Progenitor cell of endocrine pancreas (in vitro differentiated cells): Measurements from ENCODE around the gene PLXDC2. TPM values are rescaled to one million over a fixed set of nuclear protein-coding genes. Genes with fewer than 3 reads are reported as not detected.
"Not testable (repeated sequence)": the region's sequence is repeated elsewhere in the genome, so short reads cannot be mapped to it uniquely, and the experiment has no call there.

Experiments used
- DNase-seq: peaks from one replicate; pipeline ENCODE4 v3.0.0; 2021; ENCODE audit warnings: low spot score; ENCODE audit not compliant: unreplicated experiment
- H3K27ac Mint-ChIP-seq: 2 replicates; pipeline ENCODE4 v1.8.0; 2021; ENCODE audit warnings: mild to moderate bottlenecking, moderate library complexity, mixed read lengths
- H3K27me3 Mint-ChIP-seq: 2 replicates; pipeline ENCODE4 v1.8.0; 2021; ENCODE audit warnings: mixed read lengths
- H3K36me3 Mint-ChIP-seq: 2 replicates; pipeline ENCODE4 v1.8.0; 2022; ENCODE audit warnings: mixed read lengths; ENCODE audit not compliant: insufficient read depth
- H3K4me1 Mint-ChIP-seq: 2 replicates; pipeline ENCODE4 v1.8.0; 2021; ENCODE audit warnings: low read depth, mixed read lengths
- H3K4me3 Mint-ChIP-seq: 2 replicates; pipeline ENCODE4 v1.8.0; 2021; ENCODE audit warnings: low read depth, mild to moderate bottlenecking, moderate library complexity, mixed read lengths
- H3K9me3 Mint-ChIP-seq: 2 replicates; pipeline ENCODE4 v1.8.0; 2021; ENCODE audit warnings: low read depth, mixed read lengths
- total RNA-seq: library from RNA; stranded (reverse); gene quantifications from 2 replicates; pipeline ENCODE4 v1.2.1, GENCODE V29; 2021
- TF ChIP-seq, protein P1 (sequence below): fragments of 200-600 bp; sonication (generic); IDR thresholded peaks from one replicate; pipeline ENCODE4 v1.5.0; 2021; ENCODE audit warnings: antibody characterized with exemption, mild to moderate bottlenecking; ENCODE audit not compliant: unreplicated experiment

Gene PLXDC2
- total RNA-seq, 1 donor from 2014 or later: 44.3 TPM

DNA sequence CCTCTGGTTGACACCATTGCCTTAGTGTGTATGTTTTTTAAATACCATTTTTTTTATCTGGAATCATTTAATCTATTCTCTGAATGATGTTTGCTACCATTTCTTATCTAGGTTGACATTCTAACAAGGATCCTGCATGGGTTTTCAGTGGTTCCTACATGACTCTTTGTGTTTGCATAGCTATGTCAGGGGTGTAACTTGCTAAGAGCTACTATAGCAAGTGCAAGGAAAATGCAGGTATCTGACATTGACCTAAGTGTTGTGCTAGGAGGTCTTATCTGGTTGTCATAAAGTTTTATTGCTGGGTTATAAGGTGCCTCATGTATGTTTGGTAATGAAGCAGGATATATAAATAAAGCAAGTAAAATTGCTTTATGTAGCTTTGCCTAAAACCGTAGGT, 183.2 kb downstream of the PLXDC2 start:
- Mint-ChIP-seq H3K36me3 (peaks cover 13% of the 10 kb centered on the region), H3K4me3 (no peak overlapping the region), H3K9me3 (peaks cover 5% of the 10 kb centered on the region), H3K27me3 (no peaks in the 10 kb centered on the region), H3K27ac (no peak overlapping the region), H3K4me1 (peaks cover 24% of the 10 kb centered on the region)
- DNase-seq: no peak
- TF ChIP-seq, protein P1, sequence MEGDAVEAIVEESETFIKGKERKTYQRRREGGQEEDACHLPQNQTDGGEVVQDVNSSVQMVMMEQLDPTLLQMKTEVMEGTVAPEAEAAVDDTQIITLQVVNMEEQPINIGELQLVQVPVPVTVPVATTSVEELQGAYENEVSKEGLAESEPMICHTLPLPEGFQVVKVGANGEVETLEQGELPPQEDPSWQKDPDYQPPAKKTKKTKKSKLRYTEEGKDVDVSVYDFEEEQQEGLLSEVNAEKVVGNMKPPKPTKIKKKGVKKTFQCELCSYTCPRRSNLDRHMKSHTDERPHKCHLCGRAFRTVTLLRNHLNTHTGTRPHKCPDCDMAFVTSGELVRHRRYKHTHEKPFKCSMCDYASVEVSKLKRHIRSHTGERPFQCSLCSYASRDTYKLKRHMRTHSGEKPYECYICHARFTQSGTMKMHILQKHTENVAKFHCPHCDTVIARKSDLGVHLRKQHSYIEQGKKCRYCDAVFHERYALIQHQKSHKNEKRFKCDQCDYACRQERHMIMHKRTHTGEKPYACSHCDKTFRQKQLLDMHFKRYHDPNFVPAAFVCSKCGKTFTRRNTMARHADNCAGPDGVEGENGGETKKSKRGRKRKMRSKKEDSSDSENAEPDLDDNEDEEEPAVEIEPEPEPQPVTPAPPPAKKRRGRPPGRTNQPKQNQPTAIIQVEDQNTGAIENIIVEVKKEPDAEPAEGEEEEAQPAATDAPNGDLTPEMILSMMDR: no peak

DNA sequence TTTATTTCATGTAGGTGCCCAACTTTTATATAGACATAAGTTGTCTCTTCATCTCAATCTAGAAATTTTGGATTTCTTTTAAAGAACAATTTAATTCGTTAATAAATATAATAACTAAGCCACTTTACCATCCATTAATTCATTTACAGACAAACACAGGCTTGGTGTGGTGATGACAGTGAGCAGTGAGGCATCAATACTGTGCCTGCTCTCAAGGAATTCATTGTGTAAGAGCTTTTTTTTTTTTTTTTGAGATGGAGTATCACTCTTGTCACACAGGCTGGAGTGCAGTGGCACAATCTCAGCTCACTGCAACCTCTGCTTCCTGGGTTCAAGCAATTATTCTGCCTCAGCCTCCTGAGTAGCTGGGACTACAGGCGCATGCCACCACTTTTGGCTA, 185.8 kb downstream of the PLXDC2 start:
- H3K9me3 Mint-ChIP-seq, H3K27ac Mint-ChIP-seq, H3K4me3 Mint-ChIP-seq, DNase-seq, H3K27me3 Mint-ChIP-seq: not testable (repeated sequence)
- H3K4me1 Mint-ChIP-seq: peaks cover 32% of the 10 kb centered on the region
- H3K36me3 Mint-ChIP-seq: peaks cover 10% of the 10 kb centered on the region

DNA sequence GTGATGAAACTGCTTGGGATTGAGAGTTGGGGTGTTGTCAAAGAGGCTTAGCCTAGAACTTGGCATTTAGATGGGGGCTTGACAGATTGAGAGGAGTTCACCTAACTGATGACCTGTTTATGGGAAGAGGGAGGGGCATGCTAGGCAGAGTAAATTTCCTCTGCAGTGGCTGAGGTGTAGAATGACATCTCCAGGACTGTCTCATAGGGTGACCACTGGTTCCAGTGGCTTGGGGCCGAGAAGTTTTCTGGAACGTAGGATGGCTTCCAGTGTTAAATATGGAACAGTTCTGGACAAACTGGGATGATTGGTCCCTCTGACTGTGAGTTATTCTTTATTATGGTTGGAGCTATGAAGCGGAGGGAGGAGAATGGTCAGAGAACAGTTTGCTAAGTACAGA, 186.4 kb downstream of the PLXDC2 start:
- Mint-ChIP-seq H3K4me3 (no peak overlapping the region), H3K27me3 (no peaks in the 10 kb centered on the region), H3K27ac (no peak overlapping the region), H3K9me3 (no peaks in the 10 kb centered on the region), H3K4me1 (peaks cover 31% of the 10 kb centered on the region), H3K36me3 (peaks cover 10% of the 10 kb centered on the region)
- TF ChIP-seq, protein P1: no peak
- DNase-seq: no peak

DNA sequence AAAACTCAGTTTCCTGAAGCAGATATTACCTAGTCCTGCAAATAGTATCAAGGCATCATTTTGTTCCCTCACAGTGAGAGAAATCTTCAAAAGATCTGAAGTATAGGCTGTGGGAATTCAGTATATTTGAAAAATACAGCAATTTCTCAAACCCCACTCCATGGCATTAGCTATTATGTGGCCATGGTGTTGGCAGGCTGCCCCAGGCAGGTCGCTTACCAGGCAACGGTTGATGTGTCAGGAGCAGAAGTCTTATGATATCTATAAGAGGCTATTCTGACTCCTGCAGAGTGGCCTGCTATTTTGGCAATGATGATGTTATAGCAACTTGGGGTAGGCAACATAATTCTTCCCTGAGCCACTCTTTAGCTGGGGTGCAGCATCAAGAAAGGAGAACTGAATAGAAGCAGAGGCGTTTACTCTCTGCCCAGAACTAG, 187.9 kb downstream of the PLXDC2 start:
- TF ChIP-seq, protein P1: no peak
- H3K36me3 Mint-ChIP-seq: peaks cover 13% of the 10 kb centered on the region
- H3K4me1 Mint-ChIP-seq: peaks cover 18% of the 10 kb centered on the region
- H3K4me3 Mint-ChIP-seq: no peak overlapping the region
- H3K27me3 Mint-ChIP-seq: no peaks in the 10 kb centered on the region
- peaks cover 3% of the 10 kb centered on the region for H3K9me3 Mint-ChIP-seq
- DNase-seq: no peak
- H3K27ac Mint-ChIP-seq: no peak overlapping the region

DNA sequence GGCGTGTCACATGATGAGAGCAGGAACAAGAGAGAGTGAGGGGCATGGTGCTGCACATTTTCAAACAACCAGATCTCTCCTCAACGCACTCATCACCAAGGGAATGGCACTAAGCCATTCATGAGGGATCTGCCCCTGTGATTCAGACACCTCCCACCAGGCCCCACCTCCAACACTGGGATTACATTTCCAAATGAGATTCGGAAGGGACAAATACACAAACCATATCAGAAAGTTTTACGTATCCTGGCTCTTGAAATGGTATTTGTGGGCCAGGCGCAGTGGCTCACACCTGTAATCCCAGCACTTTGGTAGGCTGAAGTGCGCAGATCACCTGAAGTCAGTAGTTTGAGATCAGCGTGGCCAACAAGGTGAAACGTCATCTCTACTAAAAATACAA, 189.4 kb downstream of the PLXDC2 start:
- Mint-ChIP-seq H3K9me3 (peaks cover 3% of the 10 kb centered on the region), H3K27me3 (no peaks in the 10 kb centered on the region), H3K4me3 (no peak overlapping the region), H3K27ac (no peak overlapping the region), H3K4me1 (peaks cover 10% of the 10 kb centered on the region), H3K36me3 (peaks cover 13% of the 10 kb centered on the region)
- no peak for DNase-seq
- TF ChIP-seq, protein P1: no peak

DNA sequence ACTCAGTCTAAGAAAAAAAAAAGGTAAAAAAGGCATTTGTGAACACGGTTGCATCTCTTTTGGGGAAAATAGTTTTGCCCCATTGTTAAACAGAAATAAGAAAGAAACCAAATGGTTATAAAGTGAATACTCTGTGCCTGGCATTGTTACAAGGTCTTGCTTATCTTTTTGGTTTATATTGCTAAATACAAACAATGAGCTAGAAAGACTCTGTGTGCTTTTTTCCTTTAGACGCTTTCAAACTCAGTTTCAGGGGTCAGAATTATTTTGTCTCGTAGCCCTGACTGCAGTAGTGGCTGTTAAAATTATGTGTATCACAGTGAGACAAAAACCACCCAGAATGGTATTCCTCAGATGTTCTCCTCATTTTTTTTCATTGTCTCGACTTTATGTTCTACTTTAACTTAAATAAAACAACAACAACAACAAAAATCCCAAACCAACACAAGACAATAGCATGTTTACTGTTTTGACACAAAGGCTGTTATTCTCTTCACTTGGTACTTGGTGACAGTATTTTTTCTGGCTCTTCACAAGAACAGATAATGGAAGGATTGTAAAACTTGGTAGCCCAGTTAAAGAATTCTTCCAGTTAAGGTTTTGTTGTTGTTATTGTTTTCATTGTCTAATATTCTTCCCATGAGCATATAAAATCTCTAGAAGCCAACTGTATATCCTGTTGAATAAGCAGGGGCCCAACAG, 190.1 kb downstream of the PLXDC2 start:
- Mint-ChIP-seq H3K9me3 (peaks cover 3% of the 10 kb centered on the region), H3K27me3 (no peaks in the 10 kb centered on the region), H3K4me3 (no peak overlapping the region), H3K36me3 (peaks cover 13% of the 10 kb centered on the region), H3K27ac (no peak overlapping the region), H3K4me1 (peaks cover 10% of the 10 kb centered on the region)
- TF ChIP-seq, protein P1: no peak
- DNase-seq: no peak
